Right renal cortex interstitium (tissue), 3 donors: ENCODE measurements around the gene TRIM49D1. TPM values are rescaled to one million over a fixed set of nuclear protein-coding genes. Genes with fewer than 3 reads are reported as not detected.
"Not testable (repeated sequence)": the region's sequence is repeated elsewhere in the genome, so short reads cannot be mapped to it uniquely, and the experiment has no call there.

Experiments used
- DNase-seq, 3 donors: peaks; one replicate each; pipeline ENCODE4 v3.0.0-alpha.2; 2013; ENCODE audit warnings: low read depth in 3 of 3, low spot score in 2 of 3
- polyA plus RNA-seq, 3 donors: library from polyadenylated mRNA; unstranded; fragments of 120-200 nt; gene quantifications; one replicate each; pipeline ENCODE4 v1.2.1, GENCODE V29; 2013; ENCODE audit not compliant: insufficient read length in 3 of 3

Gene TRIM49D1, protein sequence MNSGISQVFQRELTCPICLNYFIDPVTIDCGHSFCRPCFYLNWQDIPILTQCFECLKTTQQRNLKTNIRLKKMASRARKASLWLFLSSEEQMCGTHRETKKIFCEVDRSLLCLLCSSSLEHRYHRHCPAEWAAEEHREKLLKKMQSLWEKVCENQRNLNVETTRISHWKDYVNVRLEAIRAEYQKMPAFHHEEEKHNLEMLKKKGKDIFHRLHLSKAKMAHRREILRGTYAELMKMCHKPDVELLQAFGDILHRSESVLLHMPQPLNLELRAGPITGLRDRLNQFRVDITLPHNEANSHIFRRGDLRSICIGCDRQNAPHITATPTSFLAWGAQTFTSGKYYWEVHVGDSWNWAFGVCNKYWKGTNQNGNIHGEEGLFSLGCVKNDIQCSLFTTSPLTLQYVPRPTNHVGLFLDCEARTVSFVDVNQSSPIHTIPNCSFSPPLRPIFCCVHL
- not detected for polyA plus RNA-seq

GRCh38 chr11:89922195-89922660, at the start of gene TRIM49D1:
Gene TRIM49D1 (minus strand): TSS chr11:89922245. CDS start chr11:89917710, 4,535 bp downstream.
- no peak for DNase-seq

- DNase-seq = not testable (repeated sequence)
Observed at GRCh38 chr11:89965737-89966136, 43.7 kb upstream of the TRIM49D1 start, which contains the start of gene TRIM64. Gene TRIM64 (plus strand): TSS chr11:89966037. CDS start chr11:89968504, 2,467 bp downstream.

DNA sequence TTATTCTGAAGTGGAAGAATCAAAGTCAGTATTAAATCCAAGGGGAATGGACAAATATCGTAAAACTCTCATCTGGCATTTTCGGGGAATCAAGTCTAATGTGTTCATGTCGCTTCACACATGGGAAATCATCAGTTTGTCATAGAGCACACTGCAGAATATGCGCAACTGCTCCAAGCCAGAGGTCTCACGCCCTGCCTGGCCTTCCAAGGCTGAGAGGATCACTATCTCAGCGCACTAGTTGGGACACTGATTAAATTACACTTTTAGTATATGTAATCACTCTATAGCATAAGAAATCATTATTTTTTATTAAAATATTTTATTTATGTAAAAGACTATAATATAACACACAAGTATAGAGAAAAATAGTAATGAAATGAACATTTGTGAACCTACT, 38.8 kb upstream of the TRIM49D1 start:
- not testable (repeated sequence) for DNase-seq

GRCh38 chr11:89923764-89924163, 1.7 kb upstream of the TRIM49D1 start, which contains the start of gene TRIM49D2:
Gene TRIM49D2 (plus strand): TSS chr11:89924064. CDS start chr11:89926762, 2,698 bp downstream.
- DNase-seq = not testable (repeated sequence)

GRCh38 chr11:89900809-89901208, 21.2 kb downstream of the TRIM49D1 start:
- DNase-seq = not testable (repeated sequence)

DNA sequence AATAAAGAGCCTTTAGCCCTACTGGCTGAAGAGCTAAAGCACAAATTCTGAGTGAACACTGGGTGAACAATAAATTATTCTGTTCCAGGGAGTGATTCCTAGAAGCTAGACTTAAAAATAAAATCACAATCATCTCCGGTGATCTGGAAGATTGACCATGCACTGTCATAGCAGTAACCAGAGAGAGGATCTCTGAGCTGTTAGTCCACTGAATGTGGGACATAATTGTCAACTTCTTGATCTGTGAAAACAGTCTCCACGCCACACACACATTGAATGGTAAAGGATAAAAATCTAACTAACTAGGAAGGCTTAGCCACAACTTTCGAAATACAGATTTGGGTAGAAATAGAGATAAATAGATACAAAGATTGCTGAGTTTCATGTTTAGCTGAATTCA, 28.8 kb downstream of the TRIM49D1 start:
- not testable (repeated sequence) for DNase-seq

DNA sequence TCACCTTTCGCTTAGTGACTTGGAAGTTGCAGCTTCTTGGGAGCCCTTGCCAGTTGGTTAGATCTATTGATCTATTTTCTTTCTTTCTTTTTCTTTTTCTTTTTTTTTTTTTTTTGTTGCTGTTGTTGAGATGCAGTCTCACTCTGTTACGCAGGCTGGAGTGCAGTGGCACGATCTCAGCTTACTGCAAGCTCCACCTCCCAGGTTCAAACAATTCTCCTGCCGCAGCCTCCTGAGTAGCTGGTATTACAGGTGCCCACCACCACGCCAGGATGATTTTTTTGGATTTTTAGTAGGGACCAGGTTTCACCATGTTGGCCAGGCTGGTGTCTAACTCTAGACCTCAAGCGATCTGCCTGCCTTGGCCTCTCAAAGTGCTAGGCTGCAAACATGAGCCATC, 44.5 kb downstream of the TRIM49D1 start:
- not testable (repeated sequence) for DNase-seq

DNA sequence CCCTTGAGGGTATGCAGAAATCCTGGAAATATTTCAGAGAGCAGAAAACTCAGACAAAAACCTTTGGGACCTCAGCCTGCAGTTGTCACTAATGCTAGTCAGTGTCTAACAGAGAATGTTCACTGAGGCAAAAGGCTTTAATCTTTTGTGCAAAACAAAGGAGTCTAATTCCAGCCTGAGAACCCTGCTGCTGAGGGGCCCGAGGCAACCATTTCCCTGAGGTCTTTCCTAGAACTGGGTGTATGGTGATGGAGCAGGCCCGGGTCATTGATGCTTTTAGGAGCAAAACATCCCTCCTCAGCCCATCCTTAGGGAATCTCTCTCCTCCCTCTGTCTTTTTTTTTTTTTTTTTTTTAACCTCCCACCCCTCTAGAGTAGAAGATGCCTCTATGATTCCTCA, 49.5 kb downstream of the TRIM49D1 start:
- not testable (repeated sequence) for DNase-seq

DNA sequence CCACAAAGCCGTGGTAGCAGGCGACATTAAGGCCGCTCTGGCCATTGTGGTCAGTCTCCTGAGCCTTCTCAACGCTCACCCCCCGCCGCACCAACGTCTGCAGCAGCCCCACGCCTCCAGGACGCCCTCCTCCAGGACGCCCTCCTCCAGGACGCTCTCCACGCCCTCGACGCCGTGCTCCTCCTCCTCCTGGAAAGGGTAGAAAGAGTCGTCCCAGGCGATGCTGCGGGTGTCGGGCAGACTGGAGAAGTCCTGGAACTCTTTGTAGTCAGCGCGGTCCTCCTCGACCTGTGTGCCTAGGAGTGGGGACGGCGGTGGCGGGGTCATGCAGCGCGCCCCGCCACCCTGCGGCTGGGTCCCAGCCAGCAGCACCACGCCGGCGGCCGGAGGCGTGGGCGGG, 56.8 kb downstream of the TRIM49D1 start:
- not testable (repeated sequence) for DNase-seq

- DNase-seq = peak in 1 of 3 donors; percentile 0
Observed at GRCh38 chr11:89863906-89864704, 57.9 kb downstream of the TRIM49D1 start.

Other genes with a start within 250 kb of the TRIM49D1 start
- not detected for gene TRIM77, start 211.9 kb downstream of the TRIM49D1 start, polyA plus RNA-seq
- not detected for gene TRIM49, start 113.7 kb downstream of the TRIM49D1 start, polyA plus RNA-seq
- not detected for gene TRIM64B, start 43.8 kb downstream of the TRIM49D1 start, polyA plus RNA-seq
- not detected for gene TRIM49D2, start 1.8 kb upstream of the TRIM49D1 start, polyA plus RNA-seq
- not detected for gene TRIM64, start 43.8 kb upstream of the TRIM49D1 start, polyA plus RNA-seq
- gene TRIM49C, start 108.9 kb upstream of the TRIM49D1 start, polyA plus RNA-seq = not detected
- gene UBTFL1, start 163.7 kb upstream of the TRIM49D1 start, polyA plus RNA-seq = not detected
- gene NAALAD2, start 212.4 kb upstream of the TRIM49D1 start, polyA plus RNA-seq = 10 to 100 TPM; 19.5 to 27.7 (median 24.0) TPM